Measurements from ENCODE around the gene COPS2.

The COPS2 gene

DNA sequence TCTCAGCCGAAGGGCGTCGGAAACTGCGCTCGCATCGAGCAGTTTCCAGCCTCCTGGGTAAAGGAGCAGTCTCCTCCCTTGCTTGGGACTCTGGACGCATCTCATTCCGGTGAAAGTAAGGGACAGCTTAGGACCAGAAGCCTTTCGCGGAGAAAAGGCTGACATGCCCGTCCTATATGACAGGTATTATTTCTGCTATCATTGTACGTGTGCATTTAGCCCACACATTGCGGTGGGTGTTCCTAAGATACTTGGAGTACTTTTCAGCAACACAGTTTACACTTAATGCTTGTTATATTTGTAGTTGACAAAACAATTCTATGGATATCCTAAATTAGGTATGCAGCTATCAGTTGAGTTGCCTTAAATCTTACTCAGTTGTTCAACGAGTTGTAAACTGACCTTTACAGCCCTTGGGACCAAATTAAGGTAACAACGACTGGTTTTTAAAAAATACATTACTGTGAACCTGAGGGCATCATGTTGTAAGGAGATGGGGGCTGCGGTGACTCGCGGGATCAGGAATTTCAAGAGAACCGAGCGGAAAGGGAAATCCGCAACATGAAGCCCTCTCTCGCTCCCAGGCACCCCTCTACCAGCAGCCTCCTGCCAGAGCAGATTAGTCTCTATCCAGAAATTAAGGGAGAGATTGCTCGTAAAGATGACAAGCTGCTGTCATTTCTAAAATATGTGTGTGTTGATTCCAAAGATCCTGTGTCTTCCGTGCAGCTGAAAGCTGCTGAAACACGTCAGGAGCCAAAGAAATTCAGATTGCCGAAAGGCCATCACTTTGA lies 632 bp upstream of the COPS2 start:
- DNase-seq (ENCODE audit: low spot score): peak; percentile 54

DNA sequence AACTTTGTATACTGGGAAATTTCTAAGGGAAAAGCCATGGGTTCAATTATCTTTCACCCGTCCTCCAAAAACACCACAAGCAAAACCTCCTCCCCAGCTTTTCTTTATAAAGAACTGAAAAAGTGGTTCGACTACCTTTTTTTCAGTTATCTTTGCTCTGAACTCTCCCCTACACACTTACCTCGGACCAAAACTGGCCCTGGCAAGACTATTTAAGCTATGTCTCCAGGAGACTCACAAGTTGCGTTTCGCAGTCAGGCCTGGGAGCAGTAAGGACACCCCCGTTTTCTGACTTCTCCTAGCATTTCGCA lies 645 bp downstream of the COPS2 start:
- no peak for DNase-seq (ENCODE audit: low spot score)

DNA sequence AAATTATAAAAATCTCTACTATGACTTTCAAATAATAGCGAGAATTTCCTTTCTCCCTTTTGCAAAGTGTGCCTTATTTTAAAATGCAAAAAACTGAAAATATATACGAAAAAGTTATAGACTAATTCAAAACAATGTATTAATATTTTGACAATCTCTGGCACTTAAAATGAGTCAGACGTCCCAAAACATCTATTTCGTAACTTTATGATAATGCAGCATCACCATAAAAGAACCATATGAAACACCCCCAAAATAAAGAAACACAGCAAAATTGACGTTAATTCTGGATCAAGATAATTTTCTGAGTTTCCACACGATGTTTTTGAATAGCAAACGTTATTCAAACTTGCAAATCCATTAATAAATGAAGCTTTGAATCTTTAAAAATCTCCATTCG lies 1.0 kb downstream of the COPS2 start:
- no peak for DNase-seq (ENCODE audit: low spot score)

DNA sequence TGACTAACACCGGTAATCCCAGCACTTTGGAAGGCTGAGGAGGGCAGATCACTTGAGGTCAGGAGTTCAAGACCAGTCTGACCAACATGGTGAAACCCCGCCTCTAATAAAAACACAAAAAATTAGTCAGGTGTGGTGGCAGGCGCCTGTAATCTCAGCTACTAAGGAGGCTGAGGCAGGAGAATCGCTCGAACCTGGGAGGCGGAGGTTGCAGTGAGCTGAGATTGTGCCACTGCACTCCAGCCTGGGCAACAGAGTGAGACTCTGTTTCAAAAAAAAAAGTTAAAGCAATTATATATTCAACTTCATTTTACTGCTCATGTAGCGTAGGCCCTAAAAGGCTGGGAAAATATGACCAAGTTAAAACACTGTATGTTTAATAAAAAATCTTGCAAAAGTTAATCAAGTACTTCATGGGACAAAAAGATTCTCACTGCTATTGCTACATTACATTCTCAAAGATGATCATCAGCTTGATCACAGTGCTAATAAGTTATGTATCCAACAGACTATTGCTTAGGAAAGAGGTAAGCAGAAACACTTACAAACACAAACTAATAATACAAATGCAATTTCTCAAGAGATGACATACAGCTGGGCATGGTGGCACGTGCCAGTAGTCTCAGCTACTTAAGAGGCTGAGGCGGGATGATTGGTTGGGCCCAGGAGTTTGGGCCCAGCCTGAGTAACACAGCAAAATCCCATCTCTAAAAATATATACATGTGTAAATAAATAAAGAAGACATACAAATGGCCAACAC lies 2.7 kb downstream of the COPS2 start:
- no peak for DNase-seq (ENCODE audit: low spot score)

DNA sequence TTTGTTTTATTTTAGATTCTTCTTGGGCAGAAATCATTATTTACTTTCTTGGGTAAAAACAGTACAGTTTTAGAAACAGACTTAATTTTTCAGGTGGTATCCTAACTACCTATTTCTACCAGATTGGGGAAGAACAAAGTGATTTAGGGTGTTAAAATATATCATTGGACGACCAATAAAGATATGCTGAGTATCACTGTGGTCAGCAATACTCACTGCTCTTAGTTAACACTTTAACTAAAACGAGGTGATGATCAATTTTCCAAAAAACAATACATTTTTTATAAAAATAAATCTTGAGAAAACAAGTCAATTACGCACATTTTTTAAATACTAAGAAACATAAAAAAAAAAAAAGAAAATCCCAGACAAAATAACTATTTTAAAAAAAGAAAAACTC lies 3.6 kb downstream of the COPS2 start:
- DNase-seq (ENCODE audit: low spot score): no peak

DNA sequence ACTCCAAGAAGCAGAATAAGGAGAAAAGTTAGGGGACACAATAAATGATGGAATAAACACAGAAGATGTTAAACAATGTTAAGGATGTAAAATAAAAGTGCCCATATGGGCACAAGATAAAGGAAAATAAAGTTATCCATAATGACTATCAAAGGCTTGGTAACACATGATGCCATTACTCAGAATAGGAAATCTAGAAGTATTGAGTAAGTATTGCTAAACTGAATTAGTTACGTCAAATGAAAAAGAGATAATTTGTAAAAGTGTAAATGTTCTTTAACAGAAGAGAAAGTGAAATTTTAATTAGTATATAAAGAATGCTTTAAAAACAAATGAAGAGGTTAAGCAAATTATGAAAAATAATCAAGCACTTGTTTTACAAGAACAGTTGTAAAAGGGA lies 6.7 kb downstream of the COPS2 start:
- no peak for DNase-seq (ENCODE audit: low spot score)

DNA sequence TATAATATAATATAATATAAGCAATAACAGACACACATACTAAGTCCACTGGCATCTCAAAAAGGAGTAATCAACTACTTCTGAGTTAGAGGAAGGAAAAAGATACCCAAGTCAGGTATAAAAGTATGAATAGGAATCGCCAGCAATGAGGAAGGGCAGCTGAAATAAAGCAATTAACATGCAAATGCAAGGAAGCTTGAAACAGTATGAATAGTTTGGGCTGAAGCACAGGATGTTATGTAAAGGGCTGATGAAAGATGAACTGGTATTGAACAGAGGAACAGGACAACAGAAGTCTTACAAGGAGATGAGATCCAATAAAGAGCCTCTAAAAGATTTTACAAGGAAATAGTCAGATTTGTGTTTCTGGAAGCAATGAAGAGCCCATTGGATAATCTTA lies 7.1 kb downstream of the COPS2 start:
- DNase-seq (ENCODE audit: low spot score): no peak

DNA sequence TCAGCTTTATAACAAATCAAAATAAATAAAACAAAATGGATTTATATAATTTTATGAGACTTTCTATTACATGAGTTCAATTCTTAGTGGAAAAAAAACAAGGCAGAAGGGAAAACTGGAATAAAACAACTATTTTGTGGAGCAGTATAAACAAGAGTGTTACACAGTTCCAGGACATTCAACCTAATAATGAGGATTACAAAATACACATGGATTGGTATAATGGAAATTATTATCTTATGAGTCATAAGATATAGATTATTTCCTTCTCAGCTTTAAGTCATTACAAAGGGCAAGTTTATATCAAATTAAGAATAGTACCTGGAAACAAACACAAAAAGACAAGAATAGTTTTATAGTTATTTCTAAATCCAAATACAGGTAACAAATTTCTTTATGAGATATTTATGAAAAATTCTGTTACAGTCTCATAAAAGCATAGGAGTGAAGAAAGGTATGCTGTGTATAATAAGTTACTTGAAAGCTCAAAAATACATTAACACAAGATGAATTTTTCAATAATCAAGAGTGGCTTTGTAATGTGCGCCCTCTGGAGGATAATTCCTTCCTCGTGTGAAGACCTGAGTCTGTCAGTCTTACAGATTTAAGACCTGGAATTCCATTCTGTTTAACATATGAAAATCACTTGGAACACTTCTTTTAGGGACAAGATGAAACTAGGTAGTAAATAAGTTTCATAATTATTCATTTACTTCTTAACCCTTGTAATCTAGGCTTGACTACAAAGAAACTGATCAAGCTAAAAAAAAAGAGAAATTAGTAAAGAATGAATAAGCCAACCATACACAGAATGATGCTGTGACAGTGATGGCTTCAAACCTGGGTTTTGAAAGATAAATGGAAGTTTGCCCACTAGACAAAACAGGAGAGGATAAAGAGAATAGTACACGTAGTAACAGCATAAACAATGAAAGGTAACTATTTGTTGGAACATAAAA lies 9.5 kb downstream of the COPS2 start:
- peak; percentile 49 for DNase-seq (ENCODE audit: low spot score)

DNA sequence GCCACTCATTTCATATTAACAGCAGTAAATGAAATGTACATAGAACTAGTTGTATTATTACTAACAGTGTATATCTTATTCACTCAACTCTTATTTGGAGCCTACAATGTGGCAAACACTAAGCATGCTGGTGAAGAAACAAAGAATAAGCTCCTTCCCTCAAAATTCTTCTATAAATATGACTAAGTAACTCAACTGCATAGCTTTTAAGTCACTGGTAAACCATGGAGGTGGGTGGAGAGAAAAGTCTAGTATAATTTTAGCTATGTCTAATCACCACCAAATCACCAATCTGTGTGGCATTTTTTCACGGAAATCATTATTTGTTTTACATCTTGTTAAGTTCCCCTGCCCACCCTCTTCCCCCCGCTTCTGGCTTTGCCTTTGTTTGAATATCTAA lies 17.5 kb downstream of the COPS2 start:
- DNase-seq (ENCODE audit: low spot score): no peak

DNA sequence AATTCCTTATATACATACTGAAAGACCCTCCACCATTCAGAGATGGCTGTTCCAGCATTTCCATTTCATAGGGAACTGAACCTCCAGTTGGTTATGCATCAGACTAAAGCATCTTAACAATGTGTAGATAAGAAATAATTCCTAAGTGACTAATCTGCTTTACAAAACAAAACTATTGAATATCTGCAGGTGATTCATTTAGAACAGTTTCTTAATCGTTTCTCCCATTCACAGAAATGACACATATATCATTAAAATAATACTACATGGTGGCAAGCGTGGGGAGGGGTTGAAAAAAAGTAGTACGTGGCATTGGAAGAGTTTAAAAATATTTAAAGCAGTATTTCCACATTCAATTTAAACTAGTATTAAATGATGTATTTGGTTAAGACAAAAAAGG lies 19.5 kb downstream of the COPS2 start:
- DNase-seq (ENCODE audit: low spot score): no peak

DNA sequence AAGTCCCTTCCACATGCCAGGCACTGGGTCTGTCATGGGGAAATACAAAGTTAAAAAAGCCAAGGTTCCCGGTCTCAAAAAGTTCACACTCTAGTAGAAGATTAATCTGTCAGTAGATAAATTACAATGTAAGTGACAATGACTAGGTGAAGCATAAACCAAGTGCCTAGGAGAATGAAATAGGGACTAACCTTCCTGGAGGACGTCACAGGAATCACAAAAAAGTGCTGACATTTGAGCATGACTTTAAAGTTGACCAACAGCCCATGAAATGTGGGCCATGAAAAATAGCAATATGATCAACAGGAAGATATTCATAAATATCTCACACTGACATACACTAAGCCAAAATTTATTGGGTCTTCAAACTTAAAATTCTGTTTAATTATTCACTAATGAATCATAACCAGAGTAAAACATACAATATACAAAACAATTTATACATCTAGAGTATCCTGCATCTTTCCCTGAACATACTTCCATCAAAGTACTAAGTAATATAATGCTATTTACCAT lies 20.0 kb downstream of the COPS2 start:
- no peak for DNase-seq (ENCODE audit: low spot score)

DNA sequence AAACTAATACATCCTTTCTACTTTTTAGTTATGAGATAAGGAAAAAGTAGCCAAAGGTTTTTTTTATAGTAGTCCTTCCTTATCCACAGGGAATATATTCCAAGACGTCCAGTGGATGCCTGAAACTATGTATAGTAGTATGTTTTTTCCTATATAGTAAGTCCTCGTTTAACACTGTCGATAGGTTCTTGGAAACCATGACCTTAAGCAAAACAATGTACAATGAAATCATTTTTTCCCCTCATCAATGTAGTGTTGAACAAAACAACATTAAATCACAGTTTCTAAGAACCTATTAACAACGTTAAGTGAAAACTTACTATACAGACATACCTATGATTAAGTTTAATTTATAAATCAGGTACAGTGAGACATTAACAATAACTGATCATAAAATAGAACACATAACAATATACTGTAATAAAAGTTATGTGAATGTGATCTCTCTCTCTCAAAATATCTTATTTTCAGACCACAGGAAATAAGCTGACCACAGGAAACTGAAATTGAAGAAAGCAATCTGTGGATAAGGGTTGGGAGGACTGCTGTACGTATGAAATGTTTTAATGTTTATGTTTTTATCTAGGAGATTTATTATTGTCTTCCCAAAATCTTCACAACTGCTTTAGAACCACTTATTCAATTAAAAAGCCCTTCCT lies 20.6 kb downstream of the COPS2 start:
- DNase-seq (ENCODE audit: low spot score): no peak

DNA sequence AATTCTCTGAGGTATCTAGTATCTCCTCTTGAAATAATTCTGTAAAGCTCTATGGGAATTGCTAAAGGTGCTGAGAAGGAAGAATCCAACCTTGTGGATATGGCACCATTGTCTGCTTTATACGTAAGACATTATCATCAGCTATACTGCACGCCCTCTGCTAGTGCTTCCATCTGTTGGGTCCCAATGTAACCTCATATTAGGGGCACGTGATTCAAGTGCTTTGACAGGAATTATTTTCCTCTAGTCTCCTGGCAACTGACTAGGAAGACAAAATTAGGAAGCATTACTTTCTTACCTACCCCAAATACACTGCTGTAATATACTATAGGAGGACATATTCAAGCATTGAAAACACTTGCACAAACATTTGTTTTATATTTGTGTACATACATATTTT lies 24.0 kb downstream of the COPS2 start:
- DNase-seq (ENCODE audit: low spot score): no peak

DNA sequence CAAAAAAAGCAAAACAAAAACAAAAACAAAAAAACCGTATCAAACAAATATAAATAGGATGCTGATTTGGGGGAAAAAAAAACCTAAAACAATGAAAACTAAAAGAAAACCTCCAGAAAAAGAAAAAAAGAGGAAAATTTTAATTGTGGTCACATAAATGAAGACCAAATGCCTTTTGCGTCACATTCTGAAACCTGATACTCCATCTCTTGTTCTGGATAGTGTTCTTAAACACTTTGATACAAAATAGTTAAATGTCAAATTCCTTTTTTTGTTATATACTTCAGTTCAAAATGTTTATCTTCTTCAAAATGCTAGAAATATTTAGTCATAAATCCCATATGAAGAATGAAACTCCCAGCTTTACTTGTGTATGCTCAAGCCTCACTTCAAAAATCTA lies 31.0 kb downstream of the COPS2 start:
- DNase-seq (ENCODE audit: low spot score): no peak

DNA sequence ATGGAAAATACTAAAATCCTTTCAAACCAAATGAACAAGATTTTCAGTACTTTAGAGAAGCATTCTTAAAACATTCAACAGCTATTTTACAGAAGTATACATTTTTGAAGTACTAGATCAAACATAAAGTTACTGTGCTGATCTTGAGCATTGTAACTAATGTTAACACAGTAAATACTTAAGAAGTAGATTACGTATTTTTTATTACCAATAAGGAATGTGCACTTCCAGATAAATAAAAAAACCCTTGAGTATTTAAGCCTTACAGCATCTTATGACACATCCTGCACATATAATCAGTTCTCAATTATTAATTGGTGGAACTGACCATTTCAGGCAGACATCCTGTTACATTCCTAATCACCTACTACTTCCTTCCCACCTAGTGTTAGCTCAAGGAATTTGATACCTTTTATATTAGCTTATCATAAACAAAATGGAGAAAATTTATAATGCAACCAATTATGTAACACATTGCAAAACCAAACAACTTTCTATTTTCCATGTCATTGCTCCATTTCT lies 32.8 kb downstream of the COPS2 start:
- no peak for DNase-seq (ENCODE audit: low spot score)

DNA sequence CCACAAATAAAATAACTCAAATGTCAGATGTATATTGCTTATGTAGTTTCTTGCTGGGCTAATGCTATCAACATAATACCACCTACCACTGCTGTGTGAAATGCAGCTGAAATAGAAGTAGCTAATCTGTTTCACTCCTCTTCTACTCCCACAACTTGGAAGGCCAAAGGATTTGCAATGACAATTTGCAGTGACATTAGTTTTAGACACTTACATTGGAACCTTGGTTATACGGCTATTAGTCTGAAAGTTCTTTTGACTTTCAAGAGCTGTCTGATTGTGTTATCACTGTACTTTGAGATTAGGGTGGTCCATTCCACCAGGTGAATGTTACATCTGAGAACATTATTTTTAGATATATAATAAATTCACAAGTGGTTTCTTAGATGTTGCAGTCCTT lies 33.5 kb downstream of the COPS2 start:
- DNase-seq (ENCODE audit: low spot score): no peak

DNA sequence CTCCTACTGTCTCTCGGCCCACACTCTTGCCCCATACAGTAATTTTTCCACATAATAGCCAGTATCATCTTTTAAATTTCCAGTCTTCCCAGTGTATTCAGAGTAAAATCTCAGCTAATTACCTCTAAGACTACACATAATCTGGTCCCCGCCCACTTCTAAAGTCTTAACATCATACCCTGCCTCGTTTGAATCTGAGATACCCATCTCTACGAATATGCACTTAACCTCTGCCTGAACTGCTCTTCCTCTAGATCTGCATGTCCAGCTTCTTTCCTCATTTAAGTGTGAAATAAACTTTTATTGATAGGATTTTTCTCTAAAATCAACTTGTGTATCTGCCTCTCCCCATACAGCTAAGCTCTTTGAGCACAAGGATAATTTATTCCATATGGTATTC lies 34.6 kb downstream of the COPS2 start:
- DNase-seq (ENCODE audit: low spot score): no peak

DNA sequence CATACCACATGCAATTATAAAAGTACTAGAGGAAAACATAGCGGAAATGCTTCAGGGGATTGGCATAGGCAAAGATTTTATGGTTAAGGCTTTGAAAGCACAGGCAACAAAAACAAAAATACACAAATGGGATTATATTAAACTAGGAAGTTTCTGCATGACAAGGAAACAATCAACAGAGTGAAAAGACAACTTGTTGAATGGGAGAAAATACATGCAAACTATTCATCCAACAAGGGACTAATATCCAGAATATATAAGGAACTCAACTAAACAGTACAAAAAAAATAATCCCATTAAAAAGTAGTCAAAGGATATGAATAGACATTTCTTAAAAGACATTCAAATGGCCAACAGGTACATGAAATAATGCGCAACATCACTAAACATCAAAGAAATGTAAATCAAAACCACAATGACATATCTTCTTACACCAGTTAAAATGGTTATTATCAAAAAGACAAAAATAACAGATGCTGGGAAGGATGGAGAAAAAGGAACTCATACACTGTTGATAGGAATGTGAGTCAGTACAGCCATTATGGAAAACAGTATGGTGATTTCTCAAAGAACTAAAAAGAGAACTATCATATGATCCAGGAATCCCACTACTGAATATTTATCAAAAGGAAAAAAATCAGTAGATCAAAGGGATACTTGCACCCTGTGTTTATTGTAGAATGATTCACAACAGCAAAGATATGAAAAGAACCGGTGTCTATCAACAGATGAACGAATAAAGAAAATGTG lies 39.1 kb downstream of the COPS2 start:
- no peak for DNase-seq (ENCODE audit: low spot score)

DNA sequence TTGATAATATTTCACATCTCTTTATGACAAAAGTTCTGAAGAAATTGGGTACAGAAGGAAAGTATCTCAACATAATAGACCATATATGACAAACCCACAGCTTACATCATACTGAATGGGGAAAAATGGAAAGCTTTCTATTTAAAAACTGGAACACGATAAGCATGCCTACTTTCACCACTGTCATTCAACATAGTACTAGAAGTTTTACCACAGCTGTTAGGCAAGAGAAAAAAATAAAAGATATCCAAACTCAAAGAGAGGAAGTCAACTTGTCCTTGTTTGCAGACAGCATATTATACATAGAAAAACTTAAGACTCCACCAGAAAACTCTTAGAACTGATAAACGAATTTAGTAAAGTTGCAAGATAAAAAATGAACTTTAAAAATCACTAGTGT lies 40.3 kb downstream of the COPS2 start:
- DNase-seq (ENCODE audit: low spot score): no peak

DNA sequence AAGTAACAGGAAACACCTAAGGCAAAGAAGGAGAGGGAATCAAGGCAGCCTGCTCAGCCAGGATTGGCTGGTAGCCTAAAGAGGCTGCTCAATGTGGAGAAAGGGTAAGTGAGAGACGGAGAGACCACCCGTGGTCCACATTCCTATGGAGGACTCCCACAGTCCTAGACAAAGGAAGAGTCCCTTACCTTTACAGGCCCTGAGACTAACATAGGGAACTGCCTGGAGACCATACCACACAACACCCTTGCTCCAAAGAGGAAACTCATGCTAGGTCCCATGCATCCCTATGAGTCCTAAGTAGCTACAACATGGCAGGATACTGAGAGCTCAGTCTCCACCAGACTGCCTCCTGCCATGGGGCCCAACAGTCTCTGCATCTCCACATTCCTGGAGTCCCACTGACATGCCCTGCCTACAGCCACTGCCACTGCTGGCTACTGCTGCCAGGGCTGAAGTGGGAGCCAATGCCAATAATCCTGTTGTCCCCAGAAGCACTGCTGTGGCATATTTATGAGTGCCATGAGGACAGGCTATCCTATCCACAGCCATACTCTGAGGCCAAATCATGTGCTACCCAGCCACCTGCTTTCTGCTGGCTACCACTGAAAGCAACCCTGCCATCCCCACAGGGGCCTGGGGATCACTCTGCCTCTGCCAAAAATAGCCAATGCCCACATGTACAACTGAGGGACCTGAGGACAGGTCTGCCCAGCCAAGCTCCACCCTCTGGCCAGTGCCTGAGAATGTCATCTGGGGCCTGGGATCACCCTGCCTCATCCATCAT lies 45.0 kb downstream of the COPS2 start:
- DNase-seq (ENCODE audit: low spot score): no peak

All from D341Med (cell line).